ENCODE measurements around the gene NMNAT2.

The NMNAT2 gene

GRCh38 chr1:183365093-183365492 lies 53.1 kb downstream of the NMNAT2 start:
- DNase-seq (ENCODE audit: low read depth) = no peak

- no peak for DNase-seq (ENCODE audit: low read depth)
These were observed 54.2 kb downstream of the NMNAT2 start for GRCh38 chr1:183363972-183364371.

- DNase-seq (ENCODE audit: low read depth) = no peak
These were observed 57.1 kb downstream of the NMNAT2 start for GRCh38 chr1:183361081-183361480.

- DNase-seq (ENCODE audit: low read depth) = no peak
These were observed 57.7 kb downstream of the NMNAT2 start for GRCh38 chr1:183360473-183360872.

GRCh38 chr1:183356534-183357182 lies 61.5 kb downstream of the NMNAT2 start:
- DNase-seq (ENCODE audit: low read depth) = no peak

- DNase-seq (ENCODE audit: low read depth) = no peak
These were observed 62.4 kb downstream of the NMNAT2 start for GRCh38 chr1:183355797-183356196.

- no peak for DNase-seq (ENCODE audit: low read depth)
These were observed 63.0 kb downstream of the NMNAT2 start for GRCh38 chr1:183355181-183355580.

GRCh38 chr1:183353597-183353996 lies 64.6 kb downstream of the NMNAT2 start:
- DNase-seq (ENCODE audit: low read depth) = no peak

- no peak for DNase-seq (ENCODE audit: low read depth)
These were observed 68.9 kb downstream of the NMNAT2 start for GRCh38 chr1:183349201-183349711.

GRCh38 chr1:183346276-183346732 lies 71.9 kb downstream of the NMNAT2 start:
- no peak for DNase-seq (ENCODE audit: low read depth)

- no peak for DNase-seq (ENCODE audit: low read depth)
These were observed 78.5 kb downstream of the NMNAT2 start for GRCh38 chr1:183339556-183340167.

GRCh38 chr1:183331091-183331742 lies 87.0 kb downstream of the NMNAT2 start:
- no peak for DNase-seq (ENCODE audit: low read depth)

- no peak for DNase-seq (ENCODE audit: low read depth)
These were observed 87.8 kb downstream of the NMNAT2 start for GRCh38 chr1:183330335-183330734.

- no peak for DNase-seq (ENCODE audit: low read depth)
These were observed 89.8 kb downstream of the NMNAT2 start for GRCh38 chr1:183328371-183328770.

- DNase-seq (ENCODE audit: low read depth) = no peak
These were observed 90.5 kb downstream of the NMNAT2 start for GRCh38 chr1:183327434-183328290.

GRCh38 chr1:183323849-183324683 lies 94.1 kb downstream of the NMNAT2 start:
- no peak for DNase-seq (ENCODE audit: low read depth)

- DNase-seq (ENCODE audit: low read depth) = no peak
These were observed 98.6 kb downstream of the NMNAT2 start for GRCh38 chr1:183319606-183320005.

GRCh38 chr1:183319051-183319450 lies 99.1 kb downstream of the NMNAT2 start:
- no peak for DNase-seq (ENCODE audit: low read depth)

GRCh38 chr1:183318433-183318832 lies 99.7 kb downstream of the NMNAT2 start:
- DNase-seq (ENCODE audit: low read depth) = no peak

GRCh38 chr1:183315991-183316758 lies 102.0 kb downstream of the NMNAT2 start:
- DNase-seq (ENCODE audit: low read depth) = no peak
